K562 (cell line): ENCODE measurements around the gene UIMC1. TPM values are rescaled to one million over a fixed set of nuclear protein-coding genes. Genes with fewer than 3 reads are reported as not detected.

Source experiments
- BRD9 ChIP-seq: fragments of 450-650 bp; IDR thresholded peaks from 2 replicates; pipeline ENCODE4 v1.6.1; 2018; ENCODE audit warnings: low read depth; ENCODE audit not compliant: partially characterized antibody
- CREM ChIP-seq: IDR thresholded peaks from 2 replicates; pipeline ENCODE4 v1.6.1; 2014; ENCODE audit warnings: antibody characterized with exemption, low read depth
- GTF2E2 ChIP-seq: fragments of 200-800 bp; sonication (Bioruptor generic); IDR thresholded peaks from 2 replicates; pipeline ENCODE4 v1.6.1; 2016; ENCODE audit warnings: missing genetic modification characterization, missing compliant biosample characterization
- HMGN3 ChIP-seq: IDR thresholded peaks from 2 replicates; pipeline ENCODE4 v1.6.1; 2011; ENCODE audit warnings: borderline replicate concordance, low read depth, mild to moderate bottlenecking, mixed read lengths, low read length; ENCODE audit not compliant: insufficient read length; ENCODE audit errors: extremely low read depth
- MYNN ChIP-seq, 2 experiments: sonication (generic); formaldehyde crosslinking in 1 of 2; IDR thresholded peaks; 2 replicates each; pipeline versions ENCODE4 v1.5.0 to v1.6.1; 2016 to 2020; ENCODE audit warnings: antibody characterized with exemption in 1 of 2, missing genetic modification reagents in 1 of 2
- NFIX ChIP-seq: fragments of 250-450 bp; sonication (Bioruptor Pico); IDR thresholded peaks from 2 replicates; pipeline ENCODE4 v1.4.0; 2020; ENCODE audit warnings: low read depth, mild to moderate bottlenecking, moderate library complexity
- NR2C2 ChIP-seq, 2 experiments: fragments of 200-800 bp in 1 of 2; sonication (Bioruptor generic) in 1 of 2; sonication (generic) in 1 of 2; formaldehyde crosslinking in 1 of 2; IDR thresholded peaks; 2 replicates each; pipeline versions ENCODE4 v1.6.1 to v1.8.0; 2016 to 2022; ENCODE audit warnings: mild to moderate bottlenecking in 1 of 2, missing compliant biosample characterization in 1 of 2, missing genetic modification characterization in 1 of 2, missing genetic modification reagents in 1 of 2
- ZNF224 ChIP-seq: sonication (generic); formaldehyde crosslinking; IDR thresholded peaks from 2 replicates; pipeline ENCODE4 v1.8.0; 2022; ENCODE audit warnings: mild to moderate bottlenecking, missing genetic modification reagents
- ZNF3 ChIP-seq: fragments of 250-450 bp; sonication (Bioruptor Pico); IDR thresholded peaks from 2 replicates; pipeline ENCODE4 v1.5.0; 2021; ENCODE audit warnings: mild to moderate bottlenecking, moderate library complexity
- ZNF324 ChIP-seq: fragments of 250-450 bp; sonication (Bioruptor Pico); IDR thresholded peaks from 2 replicates; pipeline ENCODE4 v1.4.0; 2020; ENCODE audit warnings: mild to moderate bottlenecking
- ZNF75A ChIP-seq: fragments of 450-650 bp; formaldehyde crosslinking; IDR thresholded peaks from 2 replicates; pipeline ENCODE4 v1.4.0; 2020; ENCODE audit warnings: mild to moderate bottlenecking
- polyA plus RNA-seq, 8 experiments: library from polyadenylated mRNA; depleted of rRNA in 4 of 8; stranded (reverse) in 5 of 8; unstranded in 3 of 8; fragments of >200 nt; fragmentation: Nextera tagmentation in 2 of 8; fragmentation: Illumina TruSeq in 1 of 8; extraction: Ambion mirVana in 2 of 8; extraction: Trizol in 1 of 8; gene quantifications; 2 replicates each; pipeline versions ENCODE4 v1.2.1 to v1.2.3, GENCODE V29; 2011 to 2014; ENCODE audit warnings: inconsistent platforms in 1 of 8, missing spikeins in 1 of 8
- total RNA-seq, 7 experiments: library from RNA; depleted of rRNA in 6 of 7; stranded (reverse); fragments of >200 nt in 6 of 7; fragmentation: Illumina TruSeq in 2 of 7; extraction: Trizol in 2 of 7; gene quantifications; 2 replicates each; pipeline versions ENCODE4 v1.2.1 to v1.2.3, GENCODE V29; 2011 to 2021; ENCODE audit warnings: low replicate concordance in 1 of 7
- TF ChIP-seq, protein P1 (sequence below): fragments of 250-450 bp; sonication (Bioruptor Pico); IDR thresholded peaks from 2 replicates; pipeline ENCODE4 v1.5.0; 2022; ENCODE audit warnings: mild to moderate bottlenecking
- TF ChIP-seq, protein P2 (sequence below): sonication (generic); formaldehyde crosslinking; IDR thresholded peaks from 2 replicates; pipeline ENCODE4 v1.8.0; 2022; ENCODE audit warnings: missing genetic modification reagents, mild to moderate bottlenecking, moderate library complexity, borderline replicate concordance
- TF ChIP-seq, protein P3 (sequence below): fragments of 200-400 bp; formaldehyde crosslinking; IDR thresholded peaks from 2 replicates; pipeline ENCODE4 v1.6.1; 2017; ENCODE audit warnings: mild to moderate bottlenecking, low read depth, low read length, moderate library complexity
- TF ChIP-seq, protein P4 (sequence below): sonication (generic); formaldehyde crosslinking; IDR thresholded peaks from 2 replicates; pipeline ENCODE4 v1.8.0; 2023; ENCODE audit warnings: missing genetic modification reagents, mild to moderate bottlenecking, borderline replicate concordance

The UIMC1 gene
- total and polyA plus RNA-seq, 9 of the 15 experiments (the other 6 are each of a cell fraction or from before 2014, with no cell fraction given), result 14.9 to 51.7 (median 36.8) TPM

DNA sequence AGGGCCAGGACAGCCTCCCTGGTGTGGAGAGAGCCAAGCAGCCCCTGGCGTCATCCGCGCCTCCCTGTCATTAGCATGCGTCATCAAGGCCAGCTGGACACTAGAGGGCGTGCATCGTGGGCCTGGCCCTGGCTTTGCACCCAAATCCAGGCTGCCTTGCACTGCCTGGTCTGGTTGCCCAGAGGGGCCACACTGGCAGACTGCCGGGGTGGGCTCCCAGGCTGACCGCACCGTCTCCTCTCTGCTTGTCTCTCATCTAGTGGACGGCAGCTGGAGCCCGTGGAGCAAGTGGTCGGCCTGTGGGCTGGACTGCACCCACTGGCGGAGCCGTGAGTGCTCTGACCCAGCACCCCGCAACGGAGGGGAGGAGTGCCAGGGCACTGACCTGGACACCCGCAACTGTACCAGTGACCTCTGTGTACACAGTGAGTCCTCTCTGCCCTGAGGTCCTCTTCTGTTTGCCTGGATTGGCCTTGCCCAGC, 136.4 kb downstream of the UIMC1 start (continued):
- TF ChIP-seq, protein P1, sequence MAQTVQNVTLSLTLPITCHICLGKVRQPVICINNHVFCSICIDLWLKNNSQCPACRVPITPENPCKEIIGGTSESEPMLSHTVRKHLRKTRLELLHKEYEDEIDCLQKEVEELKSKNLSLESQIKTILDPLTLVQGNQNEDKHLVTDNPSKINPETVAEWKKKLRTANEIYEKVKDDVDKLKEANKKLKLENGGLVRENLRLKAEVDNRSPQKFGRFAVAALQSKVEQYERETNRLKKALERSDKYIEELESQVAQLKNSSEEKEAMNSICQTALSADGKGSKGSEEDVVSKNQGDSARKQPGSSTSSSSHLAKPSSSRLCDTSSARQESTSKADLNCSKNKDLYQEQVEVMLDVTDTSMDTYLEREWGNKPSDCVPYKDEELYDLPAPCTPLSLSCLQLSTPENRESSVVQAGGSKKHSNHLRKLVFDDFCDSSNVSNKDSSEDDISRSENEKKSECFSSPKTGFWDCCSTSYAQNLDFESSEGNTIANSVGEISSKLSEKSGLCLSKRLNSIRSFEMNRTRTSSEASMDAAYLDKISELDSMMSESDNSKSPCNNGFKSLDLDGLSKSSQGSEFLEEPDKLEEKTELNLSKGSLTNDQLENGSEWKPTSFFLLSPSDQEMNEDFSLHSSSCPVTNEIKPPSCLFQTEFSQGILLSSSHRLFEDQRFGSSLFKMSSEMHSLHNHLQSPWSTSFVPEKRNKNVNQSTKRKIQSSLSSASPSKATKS (CRISPR knock-in tag), result no peak
- TF ChIP-seq ZNF3 (CRISPR knock-in tag) (no peak), HMGN3 (peak; percentile 41), MYNN (IDR thresholded peaks at IDR 0.05) (no peak), MYNN (CRISPR knock-in tag; IDR thresholded peaks at IDR 0.05) (no peak), NR2C2 (CRISPR knock-in tag; IDR thresholded peaks at IDR 0.05) (peak; percentile 55; the same call in 1 of the 2 replicates), NR2C2 (tag; IDR thresholded peaks at IDR 0.05) (no peak), ZNF324 (CRISPR knock-in tag) (no peak), BRD9 (no peak), NFIX (CRISPR knock-in tag) (no peak), GTF2E2 (tag) (no peak), ZNF224 (CRISPR knock-in tag) (no peak), CREM (peak; percentile 99), ZNF75A (no peak)
- TF ChIP-seq, protein P2, sequence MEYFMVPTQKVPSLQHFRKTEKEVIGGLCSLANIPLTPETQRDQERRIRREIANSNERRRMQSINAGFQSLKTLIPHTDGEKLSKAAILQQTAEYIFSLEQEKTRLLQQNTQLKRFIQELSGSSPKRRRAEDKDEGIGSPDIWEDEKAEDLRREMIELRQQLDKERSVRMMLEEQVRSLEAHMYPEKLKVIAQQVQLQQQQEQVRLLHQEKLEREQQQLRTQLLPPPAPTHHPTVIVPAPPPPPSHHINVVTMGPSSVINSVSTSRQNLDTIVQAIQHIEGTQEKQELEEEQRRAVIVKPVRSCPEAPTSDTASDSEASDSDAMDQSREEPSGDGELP, result peak; percentile 98
- TF ChIP-seq, protein P3, sequence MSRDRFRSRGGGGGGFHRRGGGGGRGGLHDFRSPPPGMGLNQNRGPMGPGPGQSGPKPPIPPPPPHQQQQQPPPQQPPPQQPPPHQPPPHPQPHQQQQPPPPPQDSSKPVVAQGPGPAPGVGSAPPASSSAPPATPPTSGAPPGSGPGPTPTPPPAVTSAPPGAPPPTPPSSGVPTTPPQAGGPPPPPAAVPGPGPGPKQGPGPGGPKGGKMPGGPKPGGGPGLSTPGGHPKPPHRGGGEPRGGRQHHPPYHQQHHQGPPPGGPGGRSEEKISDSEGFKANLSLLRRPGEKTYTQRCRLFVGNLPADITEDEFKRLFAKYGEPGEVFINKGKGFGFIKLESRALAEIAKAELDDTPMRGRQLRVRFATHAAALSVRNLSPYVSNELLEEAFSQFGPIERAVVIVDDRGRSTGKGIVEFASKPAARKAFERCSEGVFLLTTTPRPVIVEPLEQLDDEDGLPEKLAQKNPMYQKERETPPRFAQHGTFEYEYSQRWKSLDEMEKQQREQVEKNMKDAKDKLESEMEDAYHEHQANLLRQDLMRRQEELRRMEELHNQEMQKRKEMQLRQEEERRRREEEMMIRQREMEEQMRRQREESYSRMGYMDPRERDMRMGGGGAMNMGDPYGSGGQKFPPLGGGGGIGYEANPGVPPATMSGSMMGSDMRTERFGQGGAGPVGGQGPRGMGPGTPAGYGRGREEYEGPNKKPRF, result no peak
- TF ChIP-seq, protein P4, sequence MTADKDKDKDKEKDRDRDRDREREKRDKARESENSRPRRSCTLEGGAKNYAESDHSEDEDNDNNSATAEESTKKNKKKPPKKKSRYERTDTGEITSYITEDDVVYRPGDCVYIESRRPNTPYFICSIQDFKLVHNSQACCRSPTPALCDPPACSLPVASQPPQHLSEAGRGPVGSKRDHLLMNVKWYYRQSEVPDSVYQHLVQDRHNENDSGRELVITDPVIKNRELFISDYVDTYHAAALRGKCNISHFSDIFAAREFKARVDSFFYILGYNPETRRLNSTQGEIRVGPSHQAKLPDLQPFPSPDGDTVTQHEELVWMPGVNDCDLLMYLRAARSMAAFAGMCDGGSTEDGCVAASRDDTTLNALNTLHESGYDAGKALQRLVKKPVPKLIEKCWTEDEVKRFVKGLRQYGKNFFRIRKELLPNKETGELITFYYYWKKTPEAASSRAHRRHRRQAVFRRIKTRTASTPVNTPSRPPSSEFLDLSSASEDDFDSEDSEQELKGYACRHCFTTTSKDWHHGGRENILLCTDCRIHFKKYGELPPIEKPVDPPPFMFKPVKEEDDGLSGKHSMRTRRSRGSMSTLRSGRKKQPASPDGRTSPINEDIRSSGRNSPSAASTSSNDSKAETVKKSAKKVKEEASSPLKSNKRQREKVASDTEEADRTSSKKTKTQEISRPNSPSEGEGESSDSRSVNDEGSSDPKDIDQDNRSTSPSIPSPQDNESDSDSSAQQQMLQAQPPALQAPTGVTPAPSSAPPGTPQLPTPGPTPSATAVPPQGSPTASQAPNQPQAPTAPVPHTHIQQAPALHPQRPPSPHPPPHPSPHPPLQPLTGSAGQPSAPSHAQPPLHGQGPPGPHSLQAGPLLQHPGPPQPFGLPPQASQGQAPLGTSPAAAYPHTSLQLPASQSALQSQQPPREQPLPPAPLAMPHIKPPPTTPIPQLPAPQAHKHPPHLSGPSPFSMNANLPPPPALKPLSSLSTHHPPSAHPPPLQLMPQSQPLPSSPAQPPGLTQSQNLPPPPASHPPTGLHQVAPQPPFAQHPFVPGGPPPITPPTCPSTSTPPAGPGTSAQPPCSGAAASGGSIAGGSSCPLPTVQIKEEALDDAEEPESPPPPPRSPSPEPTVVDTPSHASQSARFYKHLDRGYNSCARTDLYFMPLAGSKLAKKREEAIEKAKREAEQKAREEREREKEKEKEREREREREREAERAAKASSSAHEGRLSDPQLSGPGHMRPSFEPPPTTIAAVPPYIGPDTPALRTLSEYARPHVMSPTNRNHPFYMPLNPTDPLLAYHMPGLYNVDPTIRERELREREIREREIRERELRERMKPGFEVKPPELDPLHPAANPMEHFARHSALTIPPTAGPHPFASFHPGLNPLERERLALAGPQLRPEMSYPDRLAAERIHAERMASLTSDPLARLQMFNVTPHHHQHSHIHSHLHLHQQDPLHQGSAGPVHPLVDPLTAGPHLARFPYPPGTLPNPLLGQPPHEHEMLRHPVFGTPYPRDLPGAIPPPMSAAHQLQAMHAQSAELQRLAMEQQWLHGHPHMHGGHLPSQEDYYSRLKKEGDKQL, result no peak
